Smooth muscle cell of the brain vasculature (primary cell): ENCODE measurements around the gene TBC1D8.
"Not testable (repeated sequence)": the region's sequence is repeated elsewhere in the genome, so short reads cannot be mapped to it uniquely, and the experiment has no call there.

Experiments
- DNase-seq: peaks from one replicate; pipeline ENCODE4 v3.0.0-alpha.2; 2012; ENCODE audit warnings: low read depth, low spot score

The TBC1D8 gene

GRCh38 chr2:101064505-101064867 lies 86.7 kb downstream of the TBC1D8 start:
- no peak for DNase-seq

- no peak for DNase-seq
Observed at GRCh38 chr2:101064125-101064502, 87.1 kb downstream of the TBC1D8 start.

- no peak for DNase-seq
Observed at GRCh38 chr2:101063352-101064124, 87.6 kb downstream of the TBC1D8 start.

- DNase-seq, result no peak
Observed at GRCh38 chr2:101058386-101058785, 92.8 kb downstream of the TBC1D8 start.

- DNase-seq, result no peak
Observed at GRCh38 chr2:101057051-101057933, 93.9 kb downstream of the TBC1D8 start.

- no peak for DNase-seq
Observed at GRCh38 chr2:101053117-101053516, 98.1 kb downstream of the TBC1D8 start.

GRCh38 chr2:101052147-101052546 lies 99.0 kb downstream of the TBC1D8 start:
- DNase-seq, result no peak

GRCh38 chr2:101050886-101051285 lies 100.3 kb downstream of the TBC1D8 start:
- not testable (repeated sequence) for DNase-seq

- no peak for DNase-seq
Observed at GRCh38 chr2:101048756-101049155, 102.4 kb downstream of the TBC1D8 start.

GRCh38 chr2:101047774-101048173 lies 103.4 kb downstream of the TBC1D8 start:
- no peak for DNase-seq

GRCh38 chr2:101047075-101047766 lies 104.0 kb downstream of the TBC1D8 start:
- no peak for DNase-seq

GRCh38 chr2:101045330-101045729 lies 105.9 kb downstream of the TBC1D8 start:
- no peak for DNase-seq

- DNase-seq, result no peak
Observed at GRCh38 chr2:101041413-101041812, 109.8 kb downstream of the TBC1D8 start.

GRCh38 chr2:101040761-101041160 lies 110.4 kb downstream of the TBC1D8 start:
- no peak for DNase-seq

- no peak for DNase-seq
Observed at GRCh38 chr2:101040072-101040471, 111.1 kb downstream of the TBC1D8 start.

- DNase-seq, result no peak
Observed at GRCh38 chr2:101038455-101039255, 112.5 kb downstream of the TBC1D8 start.

- DNase-seq, result no peak
Observed at GRCh38 chr2:101037161-101037755, 113.9 kb downstream of the TBC1D8 start.

- no peak for DNase-seq
Observed at GRCh38 chr2:101036562-101036961, 114.6 kb downstream of the TBC1D8 start.

- DNase-seq, result no peak
Observed at GRCh38 chr2:101032084-101032776, 119.0 kb downstream of the TBC1D8 start.

GRCh38 chr2:101030866-101031554 lies 120.2 kb downstream of the TBC1D8 start:
- DNase-seq, result no peak
